Parathyroid adenoma (tissue), 2 donors: ENCODE measurements around the gene SKIC8.

Source experiments
- H2AFZ ChIP-seq: fragments of 300-600 bp; sonication (generic); one replicate; pipeline ENCODE4 v1.7.0; 2017; ENCODE audit warnings: antibody characterized with exemption, mild to moderate bottlenecking
- H3K27ac ChIP-seq: fragments of 300-600 bp; sonication (generic); one replicate; pipeline ENCODE4 v1.7.0; 2017
- H3K27me3 ChIP-seq: fragments of 300-600 bp; sonication (generic); one replicate; pipeline ENCODE4 v1.7.0; 2017; ENCODE audit warnings: low read length; ENCODE audit not compliant: control insufficient read depth, insufficient read depth
- H3K36me3 ChIP-seq: fragments of 300-600 bp; sonication (generic); one replicate; pipeline ENCODE4 v1.7.0; 2017; ENCODE audit warnings: low read length; ENCODE audit not compliant: control insufficient read depth, insufficient read depth
- H3K4me1 ChIP-seq: fragments of 300-600 bp; sonication (generic); one replicate; pipeline ENCODE4 v1.7.0; 2017; ENCODE audit warnings: control low read depth
- H3K4me2 ChIP-seq: fragments of 300-600 bp; sonication (generic); one replicate; pipeline ENCODE4 v1.7.0; 2017; ENCODE audit warnings: low read length
- H3K4me3 ChIP-seq: fragments of 300-600 bp; sonication (generic); one replicate; pipeline ENCODE4 v1.7.0; 2017; ENCODE audit warnings: low read depth, low read length
- H3K79me2 ChIP-seq: fragments of 300-600 bp; sonication (generic); one replicate; pipeline ENCODE4 v1.7.0; 2017; ENCODE audit warnings: control low read depth
- H3K9ac ChIP-seq: fragments of 300-600 bp; sonication (generic); one replicate; pipeline ENCODE4 v1.7.0; 2017; ENCODE audit warnings: mild to moderate bottlenecking
- H3K9me3 ChIP-seq: fragments of 300-600 bp; sonication (generic); one replicate; pipeline ENCODE4 v1.7.0; 2017; ENCODE audit warnings: low read length; ENCODE audit not compliant: control insufficient read depth
- TF ChIP-seq, protein P1 (sequence below): fragments of 300-600 bp; sonication (generic); IDR thresholded peaks from one replicate; pipeline ENCODE4 v1.7.0; 2017; ENCODE audit warnings: antibody characterized with exemption, mild to moderate bottlenecking
- donor health status: primary hyperparathyroidism.

SKIC8 gene

DNA sequence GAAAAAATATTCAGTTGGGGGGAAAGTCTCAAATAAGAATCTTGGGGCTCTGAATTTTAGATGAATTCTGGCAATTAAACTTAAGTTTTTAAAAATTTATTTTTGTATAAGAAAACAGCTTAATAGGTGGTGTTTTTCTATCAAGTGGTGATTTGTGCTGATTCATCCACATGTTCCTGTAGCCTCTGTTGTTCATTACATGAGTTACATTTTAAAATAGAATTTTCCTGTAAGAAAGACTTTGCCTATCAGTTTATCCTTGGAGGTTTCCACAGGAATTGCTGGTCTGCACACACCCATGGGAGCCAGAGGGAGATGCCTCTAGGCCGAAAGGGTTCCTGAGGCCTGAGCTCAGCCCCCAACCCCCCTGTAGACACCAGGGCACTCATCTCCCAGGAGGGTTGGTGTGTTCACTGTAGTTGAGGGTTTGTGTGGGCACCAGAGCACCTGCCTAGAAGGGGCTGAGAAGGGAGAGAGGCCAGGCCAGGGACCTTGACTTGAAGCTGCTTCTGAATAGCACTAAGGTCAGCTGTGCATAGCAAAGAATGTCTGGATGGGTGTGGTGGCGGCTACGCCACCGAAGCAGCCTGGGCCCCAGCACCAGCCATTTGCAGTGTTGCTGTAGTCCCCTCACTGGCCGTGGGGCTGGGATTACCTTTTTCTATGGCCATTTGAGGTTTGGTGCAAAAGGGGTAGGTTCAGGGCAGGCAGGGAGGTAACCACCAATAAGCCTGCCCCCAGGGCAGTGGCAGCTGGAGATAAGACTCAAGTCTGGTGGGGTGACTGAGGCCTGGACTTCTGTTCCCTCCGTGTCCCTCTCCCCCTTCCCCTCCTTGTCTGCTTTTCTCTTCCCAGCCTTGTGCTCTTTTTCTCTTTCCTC, 23.1 kb downstream of the SKIC8 start:
- no peaks in the 10 kb centered on the region for H3K79me2 ChIP-seq
- no peak overlapping the region for H3K4me2 ChIP-seq
- H3K9me3 ChIP-seq = no peaks in the 10 kb centered on the region
- H3K9ac ChIP-seq = no peak overlapping the region
- no peaks in the 10 kb centered on the region for H3K36me3 ChIP-seq
- no peak overlapping the region for H3K27ac ChIP-seq
- no peaks in the 10 kb centered on the region for H3K27me3 ChIP-seq
- no peak overlapping the region for H2AFZ ChIP-seq
- TF ChIP-seq, protein P1, sequence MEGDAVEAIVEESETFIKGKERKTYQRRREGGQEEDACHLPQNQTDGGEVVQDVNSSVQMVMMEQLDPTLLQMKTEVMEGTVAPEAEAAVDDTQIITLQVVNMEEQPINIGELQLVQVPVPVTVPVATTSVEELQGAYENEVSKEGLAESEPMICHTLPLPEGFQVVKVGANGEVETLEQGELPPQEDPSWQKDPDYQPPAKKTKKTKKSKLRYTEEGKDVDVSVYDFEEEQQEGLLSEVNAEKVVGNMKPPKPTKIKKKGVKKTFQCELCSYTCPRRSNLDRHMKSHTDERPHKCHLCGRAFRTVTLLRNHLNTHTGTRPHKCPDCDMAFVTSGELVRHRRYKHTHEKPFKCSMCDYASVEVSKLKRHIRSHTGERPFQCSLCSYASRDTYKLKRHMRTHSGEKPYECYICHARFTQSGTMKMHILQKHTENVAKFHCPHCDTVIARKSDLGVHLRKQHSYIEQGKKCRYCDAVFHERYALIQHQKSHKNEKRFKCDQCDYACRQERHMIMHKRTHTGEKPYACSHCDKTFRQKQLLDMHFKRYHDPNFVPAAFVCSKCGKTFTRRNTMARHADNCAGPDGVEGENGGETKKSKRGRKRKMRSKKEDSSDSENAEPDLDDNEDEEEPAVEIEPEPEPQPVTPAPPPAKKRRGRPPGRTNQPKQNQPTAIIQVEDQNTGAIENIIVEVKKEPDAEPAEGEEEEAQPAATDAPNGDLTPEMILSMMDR = no peak
- H3K4me3 ChIP-seq = no peak overlapping the region
- no peaks in the 10 kb centered on the region for H3K4me1 ChIP-seq

DNA sequence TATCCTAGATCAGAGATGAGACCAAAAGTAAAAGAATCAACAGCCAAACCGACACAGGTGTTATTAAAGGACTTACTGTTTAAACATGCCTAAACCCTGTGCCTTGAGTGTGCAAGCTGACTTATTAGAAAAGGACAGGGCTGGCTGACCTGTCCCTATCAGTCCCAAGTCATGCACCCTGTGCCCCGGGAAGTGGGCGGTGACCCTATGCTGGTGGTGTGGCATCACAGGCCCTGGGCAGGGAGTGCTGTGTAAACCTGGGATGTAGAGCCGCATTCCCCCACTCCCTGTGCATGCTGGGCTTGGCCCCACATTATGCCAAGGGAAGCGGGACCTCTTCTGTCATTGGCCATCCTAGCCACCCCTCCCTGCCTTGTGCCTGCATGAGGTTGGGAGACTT, 24.4 kb downstream of the SKIC8 start:
- Histone ChIP-seq H3K9ac (no peak overlapping the region), H3K9me3 (no peaks in the 10 kb centered on the region), H3K27me3 (no peaks in the 10 kb centered on the region), H3K4me2 (no peak overlapping the region), H3K4me3 (no peak overlapping the region), H3K4me1 (no peaks in the 10 kb centered on the region), H2AFZ (no peak overlapping the region), H3K79me2 (no peaks in the 10 kb centered on the region), H3K27ac (no peak overlapping the region), H3K36me3 (no peaks in the 10 kb centered on the region)
- TF ChIP-seq, protein P1 = no peak

GRCh38 chr15:78272776-78273175, 26.6 kb downstream of the SKIC8 start:
- Histone ChIP-seq H3K4me2 (no peak overlapping the region), H3K79me2 (no peaks in the 10 kb centered on the region), H3K9me3 (no peaks in the 10 kb centered on the region), H3K27me3 (no peaks in the 10 kb centered on the region), H3K4me3 (no peak overlapping the region), H3K4me1 (no peaks in the 10 kb centered on the region), H3K9ac (no peak overlapping the region), H2AFZ (no peak overlapping the region), H3K27ac (no peak overlapping the region), H3K36me3 (no peaks in the 10 kb centered on the region)
- TF ChIP-seq, protein P1 = no peak

- TF ChIP-seq, protein P1 = no peak
- H3K36me3 ChIP-seq = no peaks in the 10 kb centered on the region
- no peaks in the 10 kb centered on the region for H3K27me3 ChIP-seq
- H3K4me1 ChIP-seq = no peaks in the 10 kb centered on the region
- H3K27ac ChIP-seq = no peak overlapping the region
- H3K9me3 ChIP-seq = no peaks in the 10 kb centered on the region
- no peaks in the 10 kb centered on the region for H3K79me2 ChIP-seq
- H3K9ac ChIP-seq = no peak overlapping the region
- no peak overlapping the region for H2AFZ ChIP-seq
- no peak overlapping the region for H3K4me3 ChIP-seq
- H3K4me2 ChIP-seq = no peak overlapping the region
These were observed 27.1 kb downstream of the SKIC8 start for GRCh38 chr15:78272316-78272715.

GRCh38 chr15:78266806-78267205, 32.6 kb downstream of the SKIC8 start:
- H3K36me3 ChIP-seq = no peaks in the 10 kb centered on the region
- no peak overlapping the region for H3K9ac ChIP-seq
- TF ChIP-seq, protein P1 = no peak
- peaks cover 2% of the 10 kb centered on the region for H3K4me1 ChIP-seq
- H3K4me3 ChIP-seq = no peak overlapping the region
- H2AFZ ChIP-seq = no peak overlapping the region
- no peaks in the 10 kb centered on the region for H3K9me3 ChIP-seq
- no peak overlapping the region for H3K4me2 ChIP-seq
- no peak overlapping the region for H3K27ac ChIP-seq
- no peaks in the 10 kb centered on the region for H3K79me2 ChIP-seq
- no peaks in the 10 kb centered on the region for H3K27me3 ChIP-seq
